ENCODE data around the gene ATXN2. TPM values are rescaled to one million over a fixed set of nuclear protein-coding genes. Genes with fewer than 3 reads are reported as not detected.
A peak's percentile ranks its signal among the peaks of the same experiment; 100 is the strongest.

Gene ATXN2
- total and polyA plus RNA-seq, 3 experiments from 2014 or later: 27.7 to 44.9 (median 39.9) TPM

DNA sequence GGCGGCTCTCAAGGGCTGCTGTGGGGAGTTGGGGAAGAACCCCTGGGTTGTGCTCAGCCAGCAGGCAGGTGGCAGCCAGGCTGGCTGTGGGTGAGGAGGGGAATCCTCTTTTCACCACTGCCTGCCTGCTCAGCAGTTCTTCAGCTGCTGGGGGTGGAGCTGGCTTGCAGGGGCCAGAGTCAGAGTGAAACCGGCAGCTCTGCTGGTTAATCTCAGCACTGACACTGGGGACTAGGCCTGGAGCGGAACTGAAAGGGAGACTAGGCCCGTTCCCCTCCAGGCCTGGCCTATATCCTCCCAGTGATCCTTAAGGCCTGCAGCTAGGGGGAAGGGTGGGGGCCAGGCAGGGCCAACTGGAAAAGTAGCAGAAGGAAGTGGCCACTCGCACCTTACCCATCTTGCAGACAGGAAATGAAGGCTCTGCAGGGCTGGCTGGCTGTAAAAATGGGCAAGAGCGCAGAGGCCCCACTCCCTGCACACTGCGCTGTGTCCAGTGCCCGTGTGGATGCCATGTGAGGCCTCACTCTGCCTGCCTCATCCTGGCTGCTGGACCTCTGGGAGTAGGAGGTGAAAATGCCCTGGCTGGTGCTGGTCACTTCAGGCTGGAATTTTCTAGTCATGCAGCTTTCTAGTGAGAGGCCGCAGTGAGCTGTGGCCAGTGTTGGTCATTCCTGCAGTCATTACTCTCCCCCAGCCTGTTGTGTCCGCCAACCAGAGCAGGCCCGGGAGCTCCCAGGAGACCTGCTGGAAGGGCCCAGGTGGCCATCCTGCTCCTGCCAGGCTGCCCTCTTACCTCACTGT lies 154.0 kb downstream of the ATXN2 start:
- CTCF ChIA-PET: interaction anchor here (0.8 to 31.7 kb wide), 7 partner anchors 4 to 82 kb away, joined by 3 to 1032 read pairs (median 61); partner anchors contain the start of gene SH2B3
- H3K27me3 Mint-ChIP-seq: peaks cover 0 to 3% of the 10 kb centered on the region in 2 donors
- peak overlapping the region; percentile 22 to 89 (median 75) for H3K4me3 Mint-ChIP-seq
- Histone ChIP-seq H3K27ac (ENCODE audit: low read depth, low read length) (peak overlapping the region; percentile 40), H3K4me3 (ENCODE audit: low read length) (peak overlapping the region; percentile 26), H3K4me1 (ENCODE audit: insufficient read depth, low read length) (peaks cover 58% of the 10 kb centered on the region), H3K27me3 (ENCODE audit: insufficient read depth, low read length, poor library complexity, severe bottlenecking) (no peaks in the 10 kb centered on the region), H3K36me3 (ENCODE audit: insufficient read depth, low read length) (peaks cover 27% of the 10 kb centered on the region), H3K9me3 (ENCODE audit: low read length) (no peaks in the 10 kb centered on the region)
- peaks cover 0 to 53% (median 1%) of the 10 kb centered on the region in 3 donors for H3K36me3 Mint-ChIP-seq
- peak overlapping the region; percentile 88 to 98 (median 94) for H3K27ac Mint-ChIP-seq
- DNase-seq: peak; percentile 68 to 91 (median 73)
- peaks cover 69 to 83% (median 71%) of the 10 kb centered on the region in 3 donors for H3K4me1 Mint-ChIP-seq
- no peaks in the 10 kb centered on the region for H3K9me3 Mint-ChIP-seq
- POLR2A ChIA-PET: interaction anchor here (0.9 to 3.5 kb wide), 9 partner anchors 10 to 240 kb away, joined by 3 to 41 read pairs (median 6); partner anchors contain the start of gene SH2B3

DNA sequence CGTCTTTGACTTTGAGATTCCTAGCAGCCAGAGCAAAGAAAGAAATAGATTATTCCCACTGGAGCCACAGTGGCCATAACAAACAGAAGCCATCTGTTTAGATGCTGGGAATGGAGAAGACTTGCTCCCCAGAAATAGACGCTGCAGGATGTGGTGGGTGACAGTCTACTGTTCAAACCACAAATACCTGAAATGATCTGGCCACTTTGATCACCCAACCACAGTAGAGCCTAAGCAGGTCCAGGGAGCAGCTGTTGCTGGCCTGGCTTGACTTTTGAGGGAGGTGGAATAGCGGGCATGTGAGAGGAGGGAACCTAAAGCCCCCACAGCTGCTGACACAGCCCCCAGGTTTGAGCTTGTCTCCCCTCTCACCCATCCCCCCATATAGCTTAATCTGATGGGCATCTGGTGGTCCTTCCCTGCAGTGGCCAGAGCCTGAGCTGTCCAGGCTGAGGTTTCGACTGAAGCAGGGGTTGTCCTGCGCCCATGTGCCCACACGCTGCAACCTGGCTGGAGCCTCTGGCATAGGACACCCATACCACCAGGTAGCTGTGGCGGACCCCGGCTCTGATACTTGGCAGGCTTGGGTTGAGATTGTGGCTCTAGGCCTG lies 154.7 kb downstream of the ATXN2 start:
- peak overlapping the region; percentile 88 to 98 (median 94) for H3K27ac Mint-ChIP-seq

DNA sequence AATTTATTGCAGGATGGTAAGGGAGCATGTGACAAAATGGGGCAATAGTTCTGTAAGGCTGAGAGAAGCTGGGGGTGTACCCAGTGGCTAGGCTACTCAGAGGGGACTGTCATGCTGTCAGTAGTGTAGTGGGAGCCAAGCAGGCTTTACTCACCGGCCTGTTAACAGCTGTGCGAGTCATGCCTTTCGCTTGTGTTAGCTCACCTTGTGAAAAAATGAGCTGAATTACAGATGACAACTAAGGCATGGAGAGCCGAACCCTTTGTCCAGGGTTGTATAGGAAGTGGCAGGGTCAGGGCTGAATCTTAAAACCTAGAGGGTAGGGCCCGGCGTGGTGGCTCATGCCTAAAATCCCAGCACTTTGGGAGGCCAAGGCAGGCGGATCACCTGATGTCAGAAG lies 155.5 kb downstream of the ATXN2 start:
- ChIA-PET POLR2A (interaction anchor here (1.3 to 3.5 kb wide), 5 partner anchors 8 to 38 kb away, joined by 3 to 41 read pairs (median 8); partner anchors contain the start of gene SH2B3), CTCF (interaction anchor here (6.5 to 31.7 kb wide), 4 partner anchors 5 to 41 kb away, joined by 61 to 1032 read pairs (median 218); partner anchors contain the start of gene SH2B3)
- no peaks in the 10 kb centered on the region for H3K9me3 ChIP-seq (ENCODE audit: low read length)
- H3K27me3 ChIP-seq (ENCODE audit: insufficient read depth, low read length, poor library complexity, severe bottlenecking): no peaks in the 10 kb centered on the region
- peaks cover 70 to 87% (median 73%) of the 10 kb centered on the region in 3 donors for H3K4me1 Mint-ChIP-seq
- H3K27me3 Mint-ChIP-seq: peaks cover 0 to 5% of the 10 kb centered on the region in 2 donors
- H3K4me3 Mint-ChIP-seq: peak overlapping the region; percentile 0 to 89 (median 69)
- H3K9me3 Mint-ChIP-seq: no peaks in the 10 kb centered on the region
- peak overlapping the region; percentile 7 for H3K27ac ChIP-seq (ENCODE audit: low read depth, low read length)
- peak overlapping the region; percentile 78 to 98 (median 94) for H3K27ac Mint-ChIP-seq
- peaks cover 2 to 43% (median 4%) of the 10 kb centered on the region in 3 donors for H3K36me3 Mint-ChIP-seq
- no peak for DNase-seq
- H3K36me3 ChIP-seq (ENCODE audit: insufficient read depth, low read length): peaks cover 17% of the 10 kb centered on the region
- no peak overlapping the region for H3K4me3 ChIP-seq (ENCODE audit: low read length)
- peaks cover 65% of the 10 kb centered on the region for H3K4me1 ChIP-seq (ENCODE audit: insufficient read depth, low read length)

More for the DNA sequence above, 154.7 kb downstream of the ATXN2 start:
- peak overlapping the region; percentile 40 for H3K27ac ChIP-seq (ENCODE audit: low read depth, low read length)
- peak overlapping the region; percentile 26 for H3K4me3 ChIP-seq (ENCODE audit: low read length)
- peaks cover 72 to 88% (median 73%) of the 10 kb centered on the region in 3 donors for H3K4me1 Mint-ChIP-seq
- CTCF ChIA-PET: interaction anchor here (0.8 to 31.7 kb wide), 7 partner anchors 5 to 83 kb away, joined by 3 to 1032 read pairs (median 61); partner anchors contain the start of gene SH2B3
- peak overlapping the region; percentile 22 to 89 (median 75) for H3K4me3 Mint-ChIP-seq
- POLR2A ChIA-PET: interaction anchor here (0.9 to 3.5 kb wide), 10 partner anchors 9 to 241 kb away, joined by 3 to 41 read pairs (median 5); partner anchors contain the start of gene SH2B3
- H3K36me3 ChIP-seq (ENCODE audit: insufficient read depth, low read length): peaks cover 25% of the 10 kb centered on the region
- H3K36me3 Mint-ChIP-seq: peaks cover 0 to 50% (median 3%) of the 10 kb centered on the region in 3 donors
- no peaks in the 10 kb centered on the region for H3K9me3 Mint-ChIP-seq
- H3K9me3 ChIP-seq (ENCODE audit: low read length): no peaks in the 10 kb centered on the region
- H3K27me3 Mint-ChIP-seq: peaks cover 0 to 3% of the 10 kb centered on the region in 2 donors
- peak in 1 of 5 donors; percentile 33 for DNase-seq
- peaks cover 61% of the 10 kb centered on the region for H3K4me1 ChIP-seq (ENCODE audit: insufficient read depth, low read length)
- H3K27me3 ChIP-seq (ENCODE audit: insufficient read depth, low read length, poor library complexity, severe bottlenecking): no peaks in the 10 kb centered on the region

DNA sequence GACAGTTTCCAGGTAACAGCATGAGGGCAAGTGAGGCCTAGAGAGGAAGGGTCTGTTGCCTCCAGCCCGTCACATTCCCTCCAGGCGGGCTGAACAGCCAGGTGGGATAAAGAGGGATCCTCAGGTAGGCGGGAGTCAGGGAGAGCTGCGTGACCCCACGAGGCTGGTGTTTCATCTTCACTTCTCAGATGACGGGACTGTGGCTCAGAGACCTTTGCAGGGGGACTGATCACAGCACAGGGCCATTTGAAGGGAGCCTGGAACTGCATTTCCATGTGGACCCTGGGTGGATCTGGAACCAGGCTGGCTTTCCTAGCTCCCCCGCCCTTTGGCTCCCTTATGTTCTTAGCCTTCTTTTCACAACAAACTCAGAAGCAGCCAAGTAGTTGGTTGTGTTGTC lies 156.0 kb downstream of the ATXN2 start:
- H3K36me3 Mint-ChIP-seq: peaks cover 4 to 40% (median 7%) of the 10 kb centered on the region in 3 donors
- H3K36me3 ChIP-seq (ENCODE audit: insufficient read depth, low read length): peaks cover 12% of the 10 kb centered on the region

DNA sequence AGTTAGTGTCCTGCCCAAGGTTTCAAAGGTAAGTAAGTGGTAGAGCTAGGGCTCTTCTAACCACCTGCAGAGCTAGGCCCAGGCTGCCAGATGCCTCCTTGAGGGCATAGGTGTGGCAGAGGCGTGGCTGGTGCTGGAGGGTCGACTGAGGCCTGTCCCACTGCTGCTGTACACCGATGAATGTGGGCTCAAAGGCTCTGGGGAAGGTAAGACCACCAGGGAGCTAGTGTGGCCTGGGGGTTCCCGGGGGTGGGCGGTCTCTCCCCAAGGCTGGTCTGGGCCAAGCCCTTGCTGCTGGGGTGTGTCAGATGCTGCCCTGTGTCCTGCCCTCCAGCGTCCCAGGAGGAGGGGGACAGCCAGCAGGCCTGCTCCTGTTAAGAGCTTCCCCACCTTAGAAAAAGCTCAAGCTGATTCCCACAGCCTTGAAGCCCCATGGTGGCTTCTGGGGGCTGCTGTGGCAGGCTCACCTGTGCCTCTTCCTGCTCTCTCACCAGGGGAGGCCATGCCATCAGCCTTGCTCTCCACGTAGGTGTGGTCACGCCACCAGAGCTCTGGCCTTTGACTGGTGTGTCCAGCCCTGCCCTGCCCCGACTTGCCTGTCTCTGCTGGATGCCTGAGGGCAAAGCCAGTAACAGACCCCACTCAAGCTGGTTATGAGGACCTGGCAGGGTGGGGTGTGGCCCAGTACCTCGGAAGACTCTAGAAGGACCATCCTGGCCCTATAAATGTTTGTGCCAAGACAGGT lies 156.6 kb downstream of the ATXN2 start:
- Histone ChIP-seq H3K4me1 (ENCODE audit: insufficient read depth, low read length) (peaks cover 76% of the 10 kb centered on the region), H3K4me3 (ENCODE audit: low read length) (no peak overlapping the region), H3K27ac (ENCODE audit: low read depth, low read length) (no peak overlapping the region), H3K36me3 (ENCODE audit: insufficient read depth, low read length) (peaks cover 8% of the 10 kb centered on the region), H3K27me3 (ENCODE audit: insufficient read depth, low read length, poor library complexity, severe bottlenecking) (no peaks in the 10 kb centered on the region), H3K9me3 (ENCODE audit: low read length) (no peaks in the 10 kb centered on the region)
- Mint-ChIP-seq H3K36me3 (peaks cover 4 to 34% (median 7%) of the 10 kb centered on the region in 3 donors), H3K4me3 (peak overlapping the region in 3 of 7 donors; percentile 9 to 56 (median 51)), H3K27ac (peak overlapping the region; percentile 78 to 98 (median 92)), H3K27me3 (peaks cover 0 to 5% of the 10 kb centered on the region in 2 donors), H3K4me1 (peaks cover 81 to 95% (median 82%) of the 10 kb centered on the region in 3 donors), H3K9me3 (no peaks in the 10 kb centered on the region)
- ChIA-PET POLR2A (interaction anchor here (0.7 to 3.5 kb wide), 2 partner anchors 7 to 12 kb away, joined by 3 to 41 read pairs; no protein-coding TSS in a partner anchor), CTCF (interaction anchor here (6.5 to 31.7 kb wide), 4 partner anchors 3 to 39 kb away, joined by 61 to 1032 read pairs (median 218); partner anchors contain the start of gene SH2B3)
- DNase-seq: no peak

More for the DNA sequence above, 156.0 kb downstream of the ATXN2 start:
- CTCF ChIA-PET: interaction anchor here (6.5 to 31.7 kb wide), 4 partner anchors 4 to 40 kb away, joined by 61 to 1032 read pairs (median 218); partner anchors contain the start of gene SH2B3
- H3K27ac Mint-ChIP-seq: peak overlapping the region; percentile 78 to 98 (median 92)
- Histone ChIP-seq H3K27me3 (ENCODE audit: insufficient read depth, low read length, poor library complexity, severe bottlenecking) (no peaks in the 10 kb centered on the region), H3K4me3 (ENCODE audit: low read length) (no peak overlapping the region), H3K4me1 (ENCODE audit: insufficient read depth, low read length) (peaks cover 70% of the 10 kb centered on the region), H3K9me3 (ENCODE audit: low read length) (no peaks in the 10 kb centered on the region), H3K27ac (ENCODE audit: low read depth, low read length) (peak overlapping the region; percentile 7)
- no peaks in the 10 kb centered on the region for H3K9me3 Mint-ChIP-seq
- peaks cover 75 to 89% (median 78%) of the 10 kb centered on the region in 3 donors for H3K4me1 Mint-ChIP-seq
- H3K4me3 Mint-ChIP-seq: peak overlapping the region in 6 of 7 donors; percentile 28 to 89 (median 55)
- POLR2A ChIA-PET: interaction anchor here (0.7 to 3.5 kb wide), 4 partner anchors 8 to 38 kb away, joined by 3 to 41 read pairs (median 8); partner anchors contain the start of gene SH2B3
- peaks cover 0 to 5% of the 10 kb centered on the region in 2 donors for H3K27me3 Mint-ChIP-seq
- no peak for DNase-seq

DNA sequence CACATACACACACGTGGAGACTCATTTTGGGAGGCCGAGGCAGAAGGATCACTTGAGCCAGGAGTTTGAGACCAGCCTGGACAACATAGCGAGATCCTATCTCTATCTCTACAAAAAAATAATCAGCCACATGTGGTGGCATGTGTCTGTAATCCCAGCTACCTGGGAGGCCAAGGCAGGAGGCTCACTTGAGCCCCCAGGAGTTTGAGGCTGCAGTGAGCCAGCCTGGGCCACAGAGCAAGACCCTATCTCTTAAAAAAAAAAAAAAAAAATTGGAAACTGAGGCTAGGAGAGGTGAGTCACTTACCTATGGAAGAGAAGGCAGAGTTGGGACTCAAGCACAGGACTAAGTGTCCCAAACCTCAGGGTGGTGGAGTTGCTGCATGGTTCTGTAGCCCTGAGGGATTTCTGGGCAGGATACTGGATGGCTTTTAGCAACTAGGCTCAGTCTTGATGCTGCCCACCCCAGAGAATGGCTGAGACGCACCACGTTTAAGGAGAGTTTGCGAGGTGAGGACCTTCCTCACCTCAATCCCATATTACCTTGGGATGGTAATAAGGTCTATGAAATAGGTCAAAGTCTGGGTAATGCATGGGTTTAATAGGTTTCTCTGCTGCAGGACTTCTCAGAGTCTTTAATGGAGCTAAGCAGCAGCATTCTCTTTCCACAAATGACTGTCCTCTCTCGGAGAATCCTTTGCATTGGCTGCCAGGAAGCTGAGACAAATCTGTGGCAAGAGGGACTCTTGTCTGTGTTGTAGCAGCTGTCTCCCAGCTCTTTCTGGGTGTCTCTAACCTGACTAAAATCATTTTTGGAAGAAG lies 157.8 kb downstream of the ATXN2 start:
- peaks cover 4 to 24% (median 7%) of the 10 kb centered on the region in 3 donors for H3K36me3 Mint-ChIP-seq
- DNase-seq: no peak
- no peaks in the 10 kb centered on the region for H3K9me3 Mint-ChIP-seq
- peak overlapping the region; percentile 62 to 100 (median 87) for H3K27ac Mint-ChIP-seq
- H3K27ac ChIP-seq (ENCODE audit: low read depth, low read length): no peak overlapping the region
- H3K27me3 Mint-ChIP-seq: peaks cover 0 to 3% of the 10 kb centered on the region in 2 donors
- peaks cover 88% of the 10 kb centered on the region for H3K4me1 ChIP-seq (ENCODE audit: insufficient read depth, low read length)
- H3K27me3 ChIP-seq (ENCODE audit: insufficient read depth, low read length, poor library complexity, severe bottlenecking): no peaks in the 10 kb centered on the region
- peak overlapping the region in 1 of 7 donors; percentile 14 for H3K4me3 Mint-ChIP-seq
- POLR2A ChIA-PET: interaction anchor here (0.7 to 1.1 kb wide), 2 partner anchors 9 kb away, joined by 5 read pairs; no protein-coding TSS in a partner anchor
- no peaks in the 10 kb centered on the region for H3K9me3 ChIP-seq (ENCODE audit: low read length)
- peaks cover 3% of the 10 kb centered on the region for H3K36me3 ChIP-seq (ENCODE audit: insufficient read depth, low read length)
- CTCF ChIA-PET: interaction anchor here (2.7 to 31.7 kb wide), 4 partner anchors 8 to 38 kb away, joined by 7 to 1032 read pairs (median 140); partner anchors contain the start of gene SH2B3
- H3K4me3 ChIP-seq (ENCODE audit: low read length): no peak overlapping the region
- peaks cover 87 to 98% (median 90%) of the 10 kb centered on the region in 3 donors for H3K4me1 Mint-ChIP-seq

Data from CD8-positive, alpha-beta memory T cell (primary cell).